Coronary artery (tissue), 2 donors: Measurements from ENCODE around the gene LAMA3.

Experiments
- DNase-seq: peaks from one replicate; pipeline ENCODE4 v3.0.0-alpha.2; 2017; ENCODE audit warnings: low spot score
- H3K27ac ChIP-seq, 2 donors: fragments of 200-600 bp; sonication (generic); one replicate each; pipeline ENCODE4 v1.5.1; 2016 to 2019
- H3K4me3 ChIP-seq: fragments of 200-600 bp; sonication (generic); 2 replicates; pipeline ENCODE4 v1.5.1; 2016; ENCODE audit warnings: mild to moderate bottlenecking, moderate library complexity
- CTCF ChIP-seq: fragments of 200-600 bp; sonication (generic); IDR thresholded peaks from one replicate; pipeline ENCODE4 v1.5.1; 2019; ENCODE audit warnings: antibody characterized with exemption

Gene LAMA3

GRCh38 chr18:23803755-23804154 lies 114.5 kb downstream of the LAMA3 start:
- Histone ChIP-seq H3K4me3 (no peak overlapping the region), H3K27ac (no peak overlapping the region)
- TF ChIP-seq CTCF, result no peak
- DNase-seq, result no peak

DNA sequence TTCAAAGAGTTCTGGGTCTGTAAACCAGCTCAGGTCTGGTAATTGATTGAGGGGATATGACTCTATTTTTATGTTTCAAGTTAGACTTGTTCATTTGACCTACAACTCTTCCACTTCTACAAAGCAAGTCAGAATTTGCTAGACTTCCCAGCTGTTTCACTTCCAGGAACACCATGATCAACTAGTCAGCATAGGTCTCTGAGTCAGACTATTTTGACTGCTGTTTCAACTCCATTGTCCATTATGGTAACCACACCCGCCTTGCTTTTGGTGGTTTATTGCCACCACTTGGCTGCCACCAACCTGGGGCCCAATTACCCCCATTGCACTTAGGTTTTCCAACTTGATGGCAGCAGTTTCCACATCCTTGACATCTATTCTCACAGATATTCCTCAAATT lies 116.6 kb downstream of the LAMA3 start:
- H3K4me3 ChIP-seq, result no peak overlapping the region
- DNase-seq, result no peak
- TF ChIP-seq CTCF, result no peak
- no peak overlapping the region for H3K27ac ChIP-seq

DNA sequence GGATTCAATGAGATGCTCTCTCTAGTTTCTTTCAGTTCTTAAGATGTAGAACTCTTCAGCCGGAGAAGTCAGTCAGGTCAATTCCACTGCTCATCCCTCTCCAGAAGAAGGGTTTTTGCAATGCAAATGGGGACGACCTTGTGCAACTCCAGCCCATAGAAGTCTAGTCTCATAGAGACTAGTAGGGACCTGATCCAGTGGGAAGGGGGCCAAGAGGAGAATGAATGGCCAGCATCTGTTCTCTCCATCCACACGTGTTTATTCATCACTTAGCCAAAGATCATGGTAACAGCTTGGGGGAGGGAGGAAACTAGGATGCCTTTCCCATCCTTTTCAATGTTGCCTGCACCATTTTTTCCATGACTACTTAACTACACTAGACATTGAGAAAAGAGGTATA lies 120.2 kb downstream of the LAMA3 start:
- no peak for DNase-seq
- no peak for TF ChIP-seq CTCF
- no peak overlapping the region for H3K27ac ChIP-seq
- H3K4me3 ChIP-seq, result no peak overlapping the region

- no peak for TF ChIP-seq CTCF
- H3K4me3 ChIP-seq, result no peak overlapping the region
- H3K27ac ChIP-seq, result no peak overlapping the region
- DNase-seq, result no peak
Observed at GRCh38 chr18:23810396-23810795, 121.1 kb downstream of the LAMA3 start.

GRCh38 chr18:23811176-23811575 lies 121.9 kb downstream of the LAMA3 start:
- H3K27ac ChIP-seq, result no peak overlapping the region
- DNase-seq, result no peak
- H3K4me3 ChIP-seq, result no peak overlapping the region
- TF ChIP-seq CTCF, result no peak

- no peak overlapping the region for H3K4me3 ChIP-seq
- no peak for DNase-seq
- peak; percentile 40 for TF ChIP-seq CTCF
- H3K27ac ChIP-seq, result no peak overlapping the region
Observed at GRCh38 chr18:23812546-23813440, 123.5 kb downstream of the LAMA3 start.

GRCh38 chr18:23814991-23815614 lies 125.8 kb downstream of the LAMA3 start:
- no peak for TF ChIP-seq CTCF
- no peak overlapping the region for H3K4me3 ChIP-seq
- no peak for DNase-seq

More at GRCh38 chr18:23814991-23815614, 125.8 kb downstream of the LAMA3 start:
- peak overlapping the region in 1 of 2 donors; percentile 56 for H3K27ac ChIP-seq
